ENCODE results near the gene FBXO42.

- TF ChIP-seq CTCF (IDR thresholded peaks at IDR 0.05) = no peak
- TF ChIP-seq POLR2A (IDR thresholded peaks at IDR 0.05) = no peak
- TF ChIP-seq EP300 (IDR thresholded peaks at IDR 0.05) = no peak
- TF ChIP-seq POLR2AphosphoS5 (IDR thresholded peaks at IDR 0.05) = no peak
These were observed 31.0 kb downstream of the FBXO42 start for GRCh38 chr1:16321176-16321867.

Measured in stomach (tissue), 4 donors.